ENCODE results near the gene FRS2.

DNA sequence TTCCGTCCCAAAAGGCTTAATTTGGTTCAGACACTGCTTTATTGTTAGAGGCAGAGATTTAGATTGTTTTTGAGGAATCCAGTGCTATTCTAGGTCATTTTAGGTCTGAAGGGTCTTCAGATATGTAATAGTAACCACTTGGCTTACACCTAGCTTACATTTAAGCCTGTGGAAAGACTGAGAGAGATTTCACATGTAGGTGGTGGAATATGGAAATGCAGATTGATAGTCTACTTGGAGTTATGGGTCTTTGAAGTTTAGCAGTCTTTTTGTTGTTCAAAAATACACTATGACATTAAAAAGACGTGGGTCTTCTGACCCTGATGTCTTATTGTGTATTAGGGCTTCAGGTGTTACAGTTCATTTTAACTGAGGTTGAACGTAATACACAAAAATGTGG, 63.7 kb downstream of the FRS2 start:
- TF ChIP-seq, protein P1, sequence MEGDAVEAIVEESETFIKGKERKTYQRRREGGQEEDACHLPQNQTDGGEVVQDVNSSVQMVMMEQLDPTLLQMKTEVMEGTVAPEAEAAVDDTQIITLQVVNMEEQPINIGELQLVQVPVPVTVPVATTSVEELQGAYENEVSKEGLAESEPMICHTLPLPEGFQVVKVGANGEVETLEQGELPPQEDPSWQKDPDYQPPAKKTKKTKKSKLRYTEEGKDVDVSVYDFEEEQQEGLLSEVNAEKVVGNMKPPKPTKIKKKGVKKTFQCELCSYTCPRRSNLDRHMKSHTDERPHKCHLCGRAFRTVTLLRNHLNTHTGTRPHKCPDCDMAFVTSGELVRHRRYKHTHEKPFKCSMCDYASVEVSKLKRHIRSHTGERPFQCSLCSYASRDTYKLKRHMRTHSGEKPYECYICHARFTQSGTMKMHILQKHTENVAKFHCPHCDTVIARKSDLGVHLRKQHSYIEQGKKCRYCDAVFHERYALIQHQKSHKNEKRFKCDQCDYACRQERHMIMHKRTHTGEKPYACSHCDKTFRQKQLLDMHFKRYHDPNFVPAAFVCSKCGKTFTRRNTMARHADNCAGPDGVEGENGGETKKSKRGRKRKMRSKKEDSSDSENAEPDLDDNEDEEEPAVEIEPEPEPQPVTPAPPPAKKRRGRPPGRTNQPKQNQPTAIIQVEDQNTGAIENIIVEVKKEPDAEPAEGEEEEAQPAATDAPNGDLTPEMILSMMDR (IDR thresholded peaks at IDR 0.05) = no peak
- no peak for TF ChIP-seq POLR2AphosphoS5 (IDR thresholded peaks at IDR 0.05)

Data from prostate gland (tissue), 2 donors.